ENCODE data around the gene C6orf132. TPM values are rescaled to one million over a fixed set of nuclear protein-coding genes. Genes with fewer than 3 reads are reported as not detected.
"Not testable (repeated sequence)": the region's sequence is repeated elsewhere in the genome, so short reads cannot be mapped to it uniquely, and the experiment has no call there.

The C6orf132 gene
- total RNA-seq, 4 donors from 2014 or later, result 106 to 200 (median 137) TPM

DNA sequence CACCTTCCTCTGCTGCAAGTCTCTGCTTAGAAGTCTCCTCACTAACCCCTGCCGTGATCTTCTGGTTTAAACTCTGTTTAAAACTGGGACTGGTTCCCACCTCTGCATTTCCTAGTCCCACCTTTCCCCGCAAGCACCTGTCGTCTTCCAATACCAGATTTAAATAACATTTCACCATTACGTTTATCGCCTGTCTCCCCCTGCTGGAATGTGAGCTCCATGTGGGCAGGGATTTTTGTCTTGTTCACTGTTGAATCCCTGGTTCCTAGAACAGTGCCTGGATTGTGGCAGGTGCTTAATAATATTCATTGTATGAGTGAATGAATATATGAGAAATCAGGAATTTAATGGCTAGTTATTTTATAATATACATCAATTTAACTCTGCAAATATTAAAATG lies 33.4 kb upstream of the C6orf132 start:
- no peak for TF ChIP-seq POLR2A (IDR thresholded peaks at IDR 0.05)
- TF ChIP-seq, protein P1, sequence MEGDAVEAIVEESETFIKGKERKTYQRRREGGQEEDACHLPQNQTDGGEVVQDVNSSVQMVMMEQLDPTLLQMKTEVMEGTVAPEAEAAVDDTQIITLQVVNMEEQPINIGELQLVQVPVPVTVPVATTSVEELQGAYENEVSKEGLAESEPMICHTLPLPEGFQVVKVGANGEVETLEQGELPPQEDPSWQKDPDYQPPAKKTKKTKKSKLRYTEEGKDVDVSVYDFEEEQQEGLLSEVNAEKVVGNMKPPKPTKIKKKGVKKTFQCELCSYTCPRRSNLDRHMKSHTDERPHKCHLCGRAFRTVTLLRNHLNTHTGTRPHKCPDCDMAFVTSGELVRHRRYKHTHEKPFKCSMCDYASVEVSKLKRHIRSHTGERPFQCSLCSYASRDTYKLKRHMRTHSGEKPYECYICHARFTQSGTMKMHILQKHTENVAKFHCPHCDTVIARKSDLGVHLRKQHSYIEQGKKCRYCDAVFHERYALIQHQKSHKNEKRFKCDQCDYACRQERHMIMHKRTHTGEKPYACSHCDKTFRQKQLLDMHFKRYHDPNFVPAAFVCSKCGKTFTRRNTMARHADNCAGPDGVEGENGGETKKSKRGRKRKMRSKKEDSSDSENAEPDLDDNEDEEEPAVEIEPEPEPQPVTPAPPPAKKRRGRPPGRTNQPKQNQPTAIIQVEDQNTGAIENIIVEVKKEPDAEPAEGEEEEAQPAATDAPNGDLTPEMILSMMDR (IDR thresholded peaks at IDR 0.05), result no peak
- H3K4me3 ChIP-seq (ENCODE audit: low read depth, poor library complexity, severe bottlenecking), result no peak overlapping the region
- 64 to 70% methylated on average over 5 of the region's 5 CpGs for WGBS, 2 donors
- intact Hi-C loops (cut with DNase I; ENCODE audit: low total_unique reads), result loop anchor here (10.0 kb wide), 1 partner anchor 241 kb away; no protein-coding TSS in a partner anchor
- no peak for DNase-seq (ENCODE audit: low spot score in 2 of 2)

DNA sequence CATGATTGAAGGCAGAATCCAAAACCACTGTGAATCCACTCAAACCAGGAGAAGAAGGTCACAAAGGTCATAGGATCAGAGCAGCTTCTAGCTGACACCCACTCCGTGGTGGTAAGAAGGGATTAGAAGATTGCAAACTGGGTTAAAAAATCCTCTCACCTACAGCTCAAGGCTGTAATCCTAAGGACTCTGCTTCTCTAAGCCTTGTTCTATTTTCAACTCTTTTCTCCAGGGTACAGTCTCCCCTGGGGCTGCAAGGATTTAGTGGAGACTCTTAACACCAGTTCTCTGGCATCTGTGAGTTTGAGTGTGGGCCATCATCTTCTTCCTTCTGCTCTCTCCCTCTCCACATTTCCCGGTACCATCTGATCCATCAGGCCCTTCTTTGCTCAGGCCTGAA lies 30.7 kb upstream of the C6orf132 start, which contains the start of gene GUCA1A:
GUCA1A (plus strand) TSS at position 264 of the 400 bp plus-strand sequence. CDS start 250 bp downstream, outside the sequence.
- no peak within 1 kb of the TSS for H3K4me3 ChIP-seq (ENCODE audit: low read depth, poor library complexity, severe bottlenecking)
- 86 to 98% methylated on average over 2 of the region's 2 CpGs for WGBS, 2 donors
- intact Hi-C loops (cut with DNase I; ENCODE audit: low total_unique reads), result loop anchor here (10.0 kb wide), 1 partner anchor 238 kb away; no protein-coding TSS in a partner anchor
- DNase-seq (ENCODE audit: low spot score in 2 of 2), result no peak
- no peak for TF ChIP-seq POLR2A (IDR thresholded peaks at IDR 0.05)
- TF ChIP-seq, protein P1 (IDR thresholded peaks at IDR 0.05), result no peak

DNA sequence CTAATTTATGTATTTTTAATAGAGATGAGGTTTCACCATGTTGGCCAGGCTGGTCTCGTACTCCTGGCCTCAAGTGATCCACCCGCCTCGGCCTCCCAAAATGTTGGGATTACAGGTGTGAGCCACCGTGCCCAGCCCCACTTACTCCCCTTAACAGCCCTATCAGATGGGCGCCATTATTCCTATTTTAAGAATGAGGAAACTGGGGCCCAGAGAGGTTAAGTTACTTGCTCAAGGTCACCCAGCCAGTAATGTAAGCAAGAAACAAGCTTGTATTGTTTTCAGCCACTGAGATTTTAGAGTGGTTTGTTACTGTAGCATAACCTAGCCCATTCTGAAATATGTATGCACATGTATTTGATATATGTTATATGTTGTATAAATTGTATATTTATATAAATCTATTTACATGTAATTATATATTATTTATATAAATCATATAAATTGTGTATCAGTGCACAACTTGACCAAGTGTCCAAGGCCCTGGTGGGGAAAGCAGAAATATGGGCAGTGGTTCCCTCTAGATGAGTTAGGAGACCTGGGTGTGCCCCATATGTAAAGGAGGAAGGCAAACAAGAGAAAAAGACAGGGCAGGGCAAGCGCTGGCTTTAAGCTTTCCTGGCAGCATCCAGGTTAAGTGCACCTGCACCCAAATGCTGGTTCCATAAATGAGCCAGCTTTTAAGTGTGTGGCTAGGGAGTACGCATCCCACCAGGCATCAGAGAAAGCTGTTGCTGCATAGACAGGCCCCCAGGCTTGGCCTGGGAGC lies 29.6 kb upstream of the C6orf132 start:
- DNase-seq (ENCODE audit: low spot score in 2 of 2), result no peak
- no peak overlapping the region for H3K4me3 ChIP-seq (ENCODE audit: low read depth, poor library complexity, severe bottlenecking)
- TF ChIP-seq, protein P1 (IDR thresholded peaks at IDR 0.05), result no peak
- TF ChIP-seq POLR2A (IDR thresholded peaks at IDR 0.05), result no peak
- 82 to 87% methylated on average over 7 of the region's 7 CpGs for WGBS, 2 donors
- intact Hi-C loops (cut with DNase I; ENCODE audit: low total_unique reads), result loop anchor here (10.0 kb wide), 1 partner anchor 237 kb away; no protein-coding TSS in a partner anchor

DNA sequence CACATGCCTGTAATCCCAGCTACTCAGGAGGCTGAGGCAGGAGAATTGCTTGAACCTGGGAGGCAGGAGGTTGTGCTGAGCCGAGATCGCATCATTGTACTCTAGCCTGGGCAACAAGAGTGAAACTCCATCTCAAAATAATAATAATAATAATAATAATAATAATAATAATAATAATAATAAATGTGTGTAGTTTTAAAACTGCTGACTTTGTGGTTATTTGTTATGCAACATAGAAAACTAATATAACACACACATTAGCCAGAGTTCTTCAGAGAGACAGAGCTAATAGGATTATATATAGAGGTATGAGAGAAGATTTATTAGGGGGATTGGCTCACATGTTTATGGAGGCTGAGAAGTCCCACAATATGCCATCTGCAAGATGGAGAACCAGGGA lies 27.4 kb upstream of the C6orf132 start:
- intact Hi-C loops (cut with DNase I; ENCODE audit: low total_unique reads), result loop anchor here (10.0 kb wide), 1 partner anchor 235 kb away; no protein-coding TSS in a partner anchor
- H3K4me3 ChIP-seq (ENCODE audit: low read depth, poor library complexity, severe bottlenecking); DNase-seq (ENCODE audit: low spot score in 2 of 2): not testable (repeated sequence)
- WGBS, 2 donors, result 44 to 76% methylated on average over 2 of the region's 2 CpGs

DNA sequence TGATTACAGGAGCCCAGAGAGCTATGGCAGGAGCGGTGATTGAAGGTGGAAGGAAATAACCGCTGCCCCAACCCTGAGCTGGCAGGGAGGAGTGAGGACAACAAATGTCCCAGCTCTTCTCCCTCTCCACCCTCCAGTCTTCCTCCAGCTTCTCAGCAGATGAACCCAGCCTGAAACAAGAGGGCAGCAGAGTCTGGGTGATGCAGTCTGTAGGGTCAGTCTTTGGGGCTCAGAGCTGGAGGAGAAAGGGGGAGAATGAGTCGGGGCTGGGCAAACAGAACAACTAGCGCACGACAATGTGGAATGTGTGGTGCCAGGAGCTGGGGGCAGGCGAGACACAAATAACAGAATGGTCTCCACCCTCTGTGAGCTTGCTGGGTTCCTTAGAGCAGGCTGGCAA lies 26.2 kb upstream of the C6orf132 start:
- WGBS, 2 donors, result 81 to 87% methylated on average over 6 of the region's 6 CpGs
- DNase-seq (ENCODE audit: low spot score in 2 of 2), result no peak
- TF ChIP-seq POLR2A (IDR thresholded peaks at IDR 0.05), result no peak
- TF ChIP-seq, protein P1 (IDR thresholded peaks at IDR 0.05), result no peak
- H3K4me3 ChIP-seq (ENCODE audit: low read depth, poor library complexity, severe bottlenecking), result no peak overlapping the region
- intact Hi-C loops (cut with DNase I; ENCODE audit: low total_unique reads), result no loop called here

DNA sequence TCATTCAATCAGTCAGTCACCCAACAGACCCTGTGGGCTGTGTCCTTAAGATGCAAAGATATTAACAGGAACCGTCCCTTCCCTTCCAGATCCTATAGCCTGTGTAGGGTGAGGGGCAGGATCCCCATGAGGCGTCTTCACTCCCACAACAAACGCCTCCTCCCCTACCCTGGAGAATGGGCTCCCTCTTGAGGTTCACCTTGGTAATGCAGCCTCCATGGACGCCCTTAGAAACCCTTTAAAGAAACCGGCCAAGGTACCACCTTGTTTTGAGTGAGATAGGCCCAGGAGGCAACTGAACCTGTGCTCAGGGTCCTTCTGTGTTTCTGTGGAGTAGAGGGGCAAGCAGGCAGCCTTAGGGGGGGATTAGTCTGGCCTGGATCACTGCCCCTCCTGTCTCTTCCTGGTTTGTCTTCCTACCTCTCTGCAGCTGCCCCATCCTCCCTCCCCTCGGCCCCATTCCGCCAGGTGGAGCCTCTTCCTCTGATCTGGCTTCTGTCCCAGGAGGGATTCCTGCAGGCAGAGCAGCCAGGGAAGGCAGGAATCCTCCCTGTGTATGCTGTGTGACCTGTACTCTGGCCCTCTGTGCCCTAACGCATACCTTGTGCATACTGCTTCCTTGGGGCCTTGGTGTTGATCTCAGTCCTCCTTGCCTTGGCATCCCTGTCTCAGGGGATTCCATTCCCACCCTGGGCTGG lies 24.2 kb upstream of the C6orf132 start:
- no peak overlapping the region for H3K4me3 ChIP-seq (ENCODE audit: low read depth, poor library complexity, severe bottlenecking)
- TF ChIP-seq POLR2A (IDR thresholded peaks at IDR 0.05), result no peak
- TF ChIP-seq, protein P1 (IDR thresholded peaks at IDR 0.05), result peak in 1 of 3 donors; percentile 83
- whole genome bisulfite sequencing, 2 donors, result 1 to 7% methylated on average over 7 to 8 of the region's 8 CpGs
- intact Hi-C loops (cut with DNase I; ENCODE audit: low total_unique reads), result loop anchor here (2.0 kb wide), 1 partner anchor 92 kb away; no protein-coding TSS in a partner anchor
- peak; percentile 63 to 90 for DNase-seq (ENCODE audit: low spot score in 2 of 2)
